ENCODE data around the gene SARS1.

SARS1 gene

DNA sequence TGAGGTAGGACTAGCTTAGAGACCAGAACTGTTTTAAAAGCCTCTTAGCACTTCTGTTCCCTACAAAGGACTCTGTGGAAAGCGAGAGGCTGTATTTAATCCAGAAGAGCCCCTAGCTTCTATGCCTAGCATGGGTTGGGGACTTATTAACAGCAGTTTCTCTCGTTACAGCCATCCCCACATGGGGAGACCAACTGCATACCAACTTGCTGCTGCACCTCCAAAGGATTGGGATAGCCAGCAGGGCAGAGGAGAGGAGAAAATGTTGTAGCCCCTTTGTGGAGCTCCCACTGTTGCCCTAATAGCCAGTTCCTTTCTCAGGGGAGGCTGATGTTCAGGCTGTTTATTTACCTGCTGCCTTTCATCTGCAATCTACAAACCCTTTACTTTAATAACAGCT lies 24.7 kb downstream of the SARS1 start:
- TF ChIP-seq, protein P1, sequence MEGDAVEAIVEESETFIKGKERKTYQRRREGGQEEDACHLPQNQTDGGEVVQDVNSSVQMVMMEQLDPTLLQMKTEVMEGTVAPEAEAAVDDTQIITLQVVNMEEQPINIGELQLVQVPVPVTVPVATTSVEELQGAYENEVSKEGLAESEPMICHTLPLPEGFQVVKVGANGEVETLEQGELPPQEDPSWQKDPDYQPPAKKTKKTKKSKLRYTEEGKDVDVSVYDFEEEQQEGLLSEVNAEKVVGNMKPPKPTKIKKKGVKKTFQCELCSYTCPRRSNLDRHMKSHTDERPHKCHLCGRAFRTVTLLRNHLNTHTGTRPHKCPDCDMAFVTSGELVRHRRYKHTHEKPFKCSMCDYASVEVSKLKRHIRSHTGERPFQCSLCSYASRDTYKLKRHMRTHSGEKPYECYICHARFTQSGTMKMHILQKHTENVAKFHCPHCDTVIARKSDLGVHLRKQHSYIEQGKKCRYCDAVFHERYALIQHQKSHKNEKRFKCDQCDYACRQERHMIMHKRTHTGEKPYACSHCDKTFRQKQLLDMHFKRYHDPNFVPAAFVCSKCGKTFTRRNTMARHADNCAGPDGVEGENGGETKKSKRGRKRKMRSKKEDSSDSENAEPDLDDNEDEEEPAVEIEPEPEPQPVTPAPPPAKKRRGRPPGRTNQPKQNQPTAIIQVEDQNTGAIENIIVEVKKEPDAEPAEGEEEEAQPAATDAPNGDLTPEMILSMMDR (IDR thresholded peaks at IDR 0.05; ENCODE audit: borderline replicate concordance, control extremely low read depth, extremely low read depth, insufficient read depth, missing control alignments) = no peak
- DNase-seq (ENCODE audit: low spot score) = no peak
- in situ Hi-C loops (cut with MboI; ENCODE audit: low sequenced_read_pairs, unreplicated experiment) = no loop called here

DNA sequence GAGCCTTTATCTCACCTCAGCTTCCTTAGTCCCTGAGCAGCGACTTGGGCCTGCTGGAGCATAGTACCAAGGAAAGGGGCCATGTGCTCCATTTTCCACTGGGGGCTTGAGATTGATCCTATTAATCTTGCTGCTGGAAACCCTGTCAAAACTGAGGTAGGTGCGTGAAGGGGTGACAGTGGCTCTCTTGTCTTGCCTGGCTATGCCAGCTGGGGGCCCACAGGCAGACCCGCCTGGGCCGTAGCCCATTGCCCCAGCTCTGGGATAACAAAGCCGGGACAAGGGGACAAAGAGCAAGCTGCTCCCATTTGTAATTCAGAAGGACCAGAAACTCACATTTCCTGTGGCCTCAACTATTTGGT lies 25.3 kb downstream of the SARS1 start:
- DNase-seq (ENCODE audit: low spot score) = no peak
- in situ Hi-C loops (cut with MboI; ENCODE audit: low sequenced_read_pairs, unreplicated experiment) = no loop called here
- TF ChIP-seq, protein P1 (IDR thresholded peaks at IDR 0.05; ENCODE audit: borderline replicate concordance, control extremely low read depth, extremely low read depth, insufficient read depth, missing control alignments) = no peak

DNA sequence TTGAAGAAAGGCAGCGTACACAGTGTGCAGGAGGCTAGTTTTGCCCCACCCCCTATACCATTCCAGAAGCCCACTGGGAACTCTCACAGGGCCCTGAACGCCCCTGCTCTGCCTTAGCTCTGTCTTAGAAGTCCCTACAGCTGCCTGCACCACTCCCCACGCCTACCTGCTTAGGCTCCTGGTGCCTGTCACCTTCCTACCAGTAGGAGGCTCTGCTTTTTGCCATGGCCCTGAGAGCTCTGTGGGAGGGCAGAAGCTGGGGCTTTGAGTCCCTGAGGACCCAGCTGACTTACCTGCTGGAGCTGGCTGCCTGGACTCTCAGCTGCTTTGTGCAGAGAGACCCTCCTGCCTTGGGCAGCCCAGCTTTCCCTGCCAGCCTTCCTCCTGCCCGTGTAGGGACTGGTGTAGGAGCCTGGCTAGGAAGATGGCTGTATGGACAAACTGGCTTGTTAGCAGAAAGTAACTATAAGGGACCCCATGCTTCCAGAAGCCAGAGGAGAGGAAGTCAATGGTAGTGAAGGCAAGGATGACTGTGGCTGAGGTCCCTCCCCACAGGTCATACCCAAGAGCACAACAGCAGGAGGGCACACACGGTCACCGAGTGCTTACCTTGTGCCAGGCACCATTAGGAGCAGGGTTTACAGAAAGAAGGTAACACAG lies 25.8 kb downstream of the SARS1 start:
- in situ Hi-C loops (cut with MboI; ENCODE audit: low sequenced_read_pairs, unreplicated experiment) = no loop called here
- TF ChIP-seq, protein P1 (IDR thresholded peaks at IDR 0.05; ENCODE audit: borderline replicate concordance, control extremely low read depth, extremely low read depth, insufficient read depth, missing control alignments) = peak; percentile 38
- DNase-seq (ENCODE audit: low spot score) = peak; percentile 77

DNA sequence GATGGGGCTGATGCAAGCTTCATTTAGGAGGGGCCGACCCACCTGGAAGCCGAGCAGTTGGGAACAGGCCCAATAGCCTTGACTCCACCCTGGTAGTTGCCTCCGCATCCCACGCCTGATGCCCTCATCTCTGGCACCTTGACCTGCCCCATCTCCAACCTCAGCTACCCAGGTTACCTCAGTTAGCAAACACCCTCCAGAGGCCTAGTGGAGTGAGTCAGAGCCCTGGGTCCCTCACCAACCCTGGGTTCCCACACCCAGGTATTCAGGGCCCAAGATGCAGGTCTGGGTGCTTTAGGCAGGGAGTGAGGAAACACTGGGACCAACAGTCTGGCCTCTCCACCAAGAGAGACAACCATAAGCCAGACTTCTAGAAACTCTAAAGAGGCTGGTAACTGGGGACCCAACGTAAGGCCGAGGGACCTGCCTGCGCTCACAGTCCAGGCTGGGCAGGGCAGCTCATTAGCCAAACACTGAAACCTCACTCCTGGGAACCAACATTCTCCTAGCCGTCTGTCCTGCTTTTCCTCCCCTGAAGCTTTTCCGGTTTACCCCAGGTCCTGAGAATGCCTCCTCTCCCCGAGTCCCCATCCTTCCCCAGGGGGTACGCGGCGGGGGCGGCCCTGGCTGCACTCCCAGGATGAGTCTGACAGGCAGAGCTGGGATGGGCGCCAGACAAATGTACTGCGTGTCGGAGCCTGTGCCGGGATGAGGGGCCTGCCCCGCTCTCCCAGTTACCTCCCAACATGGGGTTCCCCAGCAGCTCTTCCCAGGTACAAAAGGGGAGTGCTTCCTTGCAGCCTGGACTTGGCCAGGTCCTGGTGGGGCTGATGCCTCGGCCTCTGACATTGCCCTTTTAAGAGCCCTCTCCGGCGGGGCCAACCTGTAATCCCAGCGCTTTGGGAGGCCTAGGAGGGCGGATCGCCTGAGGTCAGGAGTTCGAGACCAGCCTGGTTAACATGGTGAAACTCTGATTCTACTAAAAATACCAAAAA lies 26.7 kb downstream of the SARS1 start:
- in situ Hi-C loops (cut with MboI; ENCODE audit: low sequenced_read_pairs, unreplicated experiment) = no loop called here
- TF ChIP-seq, protein P1 (IDR thresholded peaks at IDR 0.05; ENCODE audit: borderline replicate concordance, control extremely low read depth, extremely low read depth, insufficient read depth, missing control alignments) = no peak
- DNase-seq (ENCODE audit: low spot score) = no peak

DNA sequence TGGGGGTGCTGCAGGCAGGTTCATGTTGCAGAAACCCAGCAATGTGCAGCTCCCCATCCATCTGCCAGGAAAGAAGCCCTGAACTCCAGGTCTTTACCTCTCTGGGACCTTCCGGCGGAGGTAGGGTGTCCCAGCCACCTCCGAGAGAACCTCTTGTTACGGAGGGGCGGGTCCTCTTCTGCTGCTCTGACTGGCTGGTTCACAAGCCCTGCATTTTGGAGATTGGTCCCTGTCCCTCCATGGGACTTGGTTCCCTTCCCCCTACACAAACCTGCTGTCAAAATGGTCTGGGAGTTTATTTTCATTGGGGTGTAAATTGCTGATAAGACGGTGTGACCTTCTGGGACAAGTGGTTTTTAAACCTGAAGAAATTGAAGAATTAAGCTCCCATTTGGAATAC lies 27.6 kb downstream of the SARS1 start:
- in situ Hi-C loops (cut with MboI; ENCODE audit: low sequenced_read_pairs, unreplicated experiment) = no loop called here
- DNase-seq (ENCODE audit: low spot score) = no peak
- TF ChIP-seq, protein P1 (IDR thresholded peaks at IDR 0.05; ENCODE audit: borderline replicate concordance, control extremely low read depth, extremely low read depth, insufficient read depth, missing control alignments) = no peak

DNA sequence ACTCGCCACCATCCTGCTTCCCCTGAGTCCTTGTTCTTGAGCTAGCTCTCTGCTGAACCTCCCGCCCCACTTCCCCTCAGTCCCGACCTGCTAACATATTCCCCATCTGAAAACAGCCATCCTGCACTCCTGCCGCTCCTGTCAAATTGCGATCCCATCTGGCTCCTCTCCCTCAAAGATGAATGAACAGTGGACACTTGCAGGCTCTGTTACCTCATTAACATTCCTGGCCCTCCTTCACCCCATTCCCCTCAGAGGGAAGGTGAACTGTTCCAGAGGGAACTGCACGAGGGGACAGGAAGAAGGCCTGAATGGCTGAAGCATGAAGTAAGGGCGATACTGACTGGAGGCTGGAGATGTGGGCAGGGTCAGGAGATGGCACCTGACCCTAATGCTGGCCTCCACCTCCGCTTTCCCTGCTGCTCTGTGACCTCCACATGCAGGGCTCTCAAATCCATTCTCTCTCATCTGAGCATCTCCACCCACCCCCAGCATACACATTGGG lies 28.2 kb downstream of the SARS1 start:
- no peak for DNase-seq (ENCODE audit: low spot score)
- TF ChIP-seq, protein P1 (IDR thresholded peaks at IDR 0.05; ENCODE audit: borderline replicate concordance, control extremely low read depth, extremely low read depth, insufficient read depth, missing control alignments) = no peak
- in situ Hi-C loops (cut with MboI; ENCODE audit: low sequenced_read_pairs, unreplicated experiment) = no loop called here

All from GM13976 (cell line).